VCaP (cell line): ENCODE measurements around the gene TXNRD3.

Experiments used
- H3K27ac ChIP-seq: fragments of 450-650 bp; 2 replicates; pipeline ENCODE4 v1.5.1; 2017
- TF ChIP-seq, protein P1 (sequence below): fragments of 450-650 bp; conservative IDR thresholded peaks from 2 replicates; pipeline ENCODE4 v1.5.1; 2017; ENCODE audit warnings: mild to moderate bottlenecking, moderate library complexity

The TXNRD3 gene

DNA sequence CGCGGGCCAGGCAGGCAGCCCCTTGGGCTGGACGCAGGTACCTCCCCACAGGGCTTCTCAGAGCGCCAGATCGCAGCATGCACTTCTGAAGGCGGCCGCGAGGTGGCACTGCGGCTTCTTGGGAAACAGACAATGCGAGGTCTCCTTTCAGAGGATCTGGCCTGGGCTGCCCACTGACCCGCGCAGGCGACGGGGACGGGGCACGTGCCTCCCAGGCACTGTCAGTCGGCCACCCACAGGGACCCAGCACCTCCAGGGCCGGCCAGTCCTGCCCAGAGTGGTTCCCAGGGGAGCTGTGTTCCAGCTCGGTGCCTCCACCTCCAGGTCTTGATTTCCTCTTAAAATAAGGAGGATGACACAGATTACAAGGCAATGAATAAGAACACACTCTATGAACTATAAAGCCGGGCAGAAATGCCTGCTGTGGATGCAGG is 24.4 kb upstream of the TXNRD3 start:
- TF ChIP-seq, protein P1, sequence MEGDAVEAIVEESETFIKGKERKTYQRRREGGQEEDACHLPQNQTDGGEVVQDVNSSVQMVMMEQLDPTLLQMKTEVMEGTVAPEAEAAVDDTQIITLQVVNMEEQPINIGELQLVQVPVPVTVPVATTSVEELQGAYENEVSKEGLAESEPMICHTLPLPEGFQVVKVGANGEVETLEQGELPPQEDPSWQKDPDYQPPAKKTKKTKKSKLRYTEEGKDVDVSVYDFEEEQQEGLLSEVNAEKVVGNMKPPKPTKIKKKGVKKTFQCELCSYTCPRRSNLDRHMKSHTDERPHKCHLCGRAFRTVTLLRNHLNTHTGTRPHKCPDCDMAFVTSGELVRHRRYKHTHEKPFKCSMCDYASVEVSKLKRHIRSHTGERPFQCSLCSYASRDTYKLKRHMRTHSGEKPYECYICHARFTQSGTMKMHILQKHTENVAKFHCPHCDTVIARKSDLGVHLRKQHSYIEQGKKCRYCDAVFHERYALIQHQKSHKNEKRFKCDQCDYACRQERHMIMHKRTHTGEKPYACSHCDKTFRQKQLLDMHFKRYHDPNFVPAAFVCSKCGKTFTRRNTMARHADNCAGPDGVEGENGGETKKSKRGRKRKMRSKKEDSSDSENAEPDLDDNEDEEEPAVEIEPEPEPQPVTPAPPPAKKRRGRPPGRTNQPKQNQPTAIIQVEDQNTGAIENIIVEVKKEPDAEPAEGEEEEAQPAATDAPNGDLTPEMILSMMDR: peak; percentile 94
- H3K27ac ChIP-seq: 0 out of 2 replicates have a peak overlapping the region, but pooled peaks have one; percentile 16

DNA sequence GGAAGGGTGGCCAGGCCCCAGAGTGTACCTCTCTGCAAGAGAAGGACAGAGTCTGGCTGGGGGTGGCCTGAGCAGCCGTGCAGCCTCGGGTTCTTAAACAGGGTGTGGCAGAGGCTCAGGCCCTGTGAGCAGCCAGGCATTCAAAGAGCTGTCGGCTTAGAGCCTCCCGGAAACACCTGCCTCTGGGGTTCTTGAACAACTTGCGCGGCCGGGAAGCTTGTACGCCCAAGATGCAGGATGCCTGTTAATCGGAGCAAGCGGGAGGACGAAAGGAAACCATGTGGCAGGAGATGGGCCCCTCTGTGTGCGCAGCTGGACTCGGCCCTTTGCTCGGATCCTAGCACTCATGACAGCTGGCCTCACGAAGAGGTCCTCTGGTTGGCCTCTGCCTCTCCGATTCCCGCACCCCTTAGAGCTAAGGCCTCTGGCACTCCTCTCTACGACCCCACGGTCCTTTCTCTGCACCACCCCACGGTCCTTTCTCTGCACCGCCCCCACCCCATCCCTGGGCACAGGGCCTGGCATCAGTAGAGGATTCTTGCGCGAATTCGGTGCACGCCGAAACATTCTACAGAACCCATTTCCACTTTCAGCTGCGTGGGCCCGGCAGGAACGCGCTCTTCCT is 23.9 kb upstream of the TXNRD3 start:
- H3K27ac ChIP-seq: no peak overlapping the region
- TF ChIP-seq, protein P1: no peak

DNA sequence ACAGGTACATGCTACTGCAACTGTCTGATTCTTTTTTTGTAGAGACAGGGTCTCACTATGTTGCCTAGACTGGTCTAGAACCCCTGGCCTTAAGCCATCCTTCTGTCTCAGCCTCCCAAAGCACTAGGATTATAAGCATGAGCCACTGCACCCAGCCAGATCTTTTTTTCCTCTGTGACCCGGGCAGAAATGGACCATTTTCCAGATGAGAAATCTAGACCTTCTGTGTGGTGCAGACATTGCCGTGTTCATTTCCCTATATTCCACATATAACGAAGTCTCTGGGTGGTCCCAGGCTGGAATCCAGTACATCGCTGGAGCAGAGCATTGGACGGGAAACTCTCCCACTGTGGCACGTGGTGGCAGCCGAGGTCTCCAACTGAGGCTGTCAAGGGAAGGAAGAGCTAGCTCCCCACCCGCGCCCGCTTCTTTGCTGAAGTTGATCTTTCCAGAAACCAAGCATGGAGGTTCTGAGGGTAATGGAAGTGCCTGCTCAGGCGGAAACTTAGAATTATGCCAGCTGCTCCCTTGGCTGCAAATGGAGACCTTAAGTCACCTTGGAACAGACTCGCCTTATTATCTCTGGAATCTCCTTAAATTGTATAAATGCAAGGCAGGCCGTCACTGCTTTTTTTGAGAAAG is 23.1 kb upstream of the TXNRD3 start:
- H3K27ac ChIP-seq: no peak overlapping the region
- TF ChIP-seq, protein P1: no peak

DNA sequence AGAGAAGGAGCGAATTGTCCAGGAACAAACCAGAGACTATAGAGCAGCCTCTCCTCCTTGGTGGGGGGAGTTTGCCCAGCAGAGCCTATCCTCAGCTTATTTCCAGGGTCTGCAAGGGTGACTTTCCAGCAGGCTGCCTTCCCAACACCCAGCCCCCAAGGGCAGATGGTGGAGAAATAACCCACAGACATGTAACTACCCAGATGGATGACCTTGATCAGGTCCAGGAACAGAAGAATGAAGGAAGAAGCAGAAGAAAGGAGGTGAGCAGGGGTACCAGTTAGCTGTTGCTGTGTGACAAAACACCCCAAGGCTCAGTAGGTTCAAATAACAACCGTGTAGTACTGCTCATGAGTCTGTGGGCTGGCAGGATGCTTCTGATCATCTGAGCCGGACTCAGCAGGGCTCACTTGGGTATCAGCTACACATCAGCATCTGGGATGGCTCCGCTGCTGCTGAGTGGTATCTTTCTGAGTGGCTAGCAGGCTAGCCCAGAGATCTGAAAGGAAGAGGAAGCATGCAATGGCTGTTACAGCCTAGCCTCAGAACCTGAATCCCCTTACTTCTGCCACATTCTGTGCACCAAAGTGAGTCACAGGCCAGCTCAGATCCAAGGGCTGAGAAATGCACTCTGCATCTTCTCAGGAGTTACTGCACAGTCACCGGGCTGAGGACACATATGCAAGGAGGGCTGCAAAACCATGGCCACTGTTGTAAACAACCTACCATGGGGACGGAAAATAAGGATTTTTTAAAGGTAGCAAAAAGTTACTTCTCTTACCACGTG is 22.2 kb upstream of the TXNRD3 start:
- H3K27ac ChIP-seq: no peak overlapping the region
- TF ChIP-seq, protein P1: no peak

DNA sequence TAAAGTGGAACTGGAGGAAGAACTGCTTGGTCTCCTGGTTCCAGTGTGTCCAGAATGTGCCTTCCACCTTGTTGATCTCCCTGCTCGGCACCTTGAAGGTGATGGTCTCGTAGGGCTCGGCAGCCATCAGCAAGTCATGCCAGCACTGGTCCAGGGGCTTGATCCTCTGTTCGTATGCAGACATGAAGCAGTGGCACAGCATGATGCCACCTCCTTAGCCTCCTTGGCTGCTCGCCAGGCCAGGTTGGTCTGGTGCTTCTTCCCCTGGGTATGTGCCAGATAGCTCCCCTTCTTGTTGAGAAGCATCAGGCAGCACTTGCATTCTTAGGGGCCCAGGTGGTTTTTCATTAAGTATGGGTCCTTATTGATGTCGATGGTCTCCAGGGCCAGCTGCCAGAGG is 17.8 kb upstream of the TXNRD3 start:
- TF ChIP-seq, protein P1: no peak
- H3K27ac ChIP-seq: no peak overlapping the region

DNA sequence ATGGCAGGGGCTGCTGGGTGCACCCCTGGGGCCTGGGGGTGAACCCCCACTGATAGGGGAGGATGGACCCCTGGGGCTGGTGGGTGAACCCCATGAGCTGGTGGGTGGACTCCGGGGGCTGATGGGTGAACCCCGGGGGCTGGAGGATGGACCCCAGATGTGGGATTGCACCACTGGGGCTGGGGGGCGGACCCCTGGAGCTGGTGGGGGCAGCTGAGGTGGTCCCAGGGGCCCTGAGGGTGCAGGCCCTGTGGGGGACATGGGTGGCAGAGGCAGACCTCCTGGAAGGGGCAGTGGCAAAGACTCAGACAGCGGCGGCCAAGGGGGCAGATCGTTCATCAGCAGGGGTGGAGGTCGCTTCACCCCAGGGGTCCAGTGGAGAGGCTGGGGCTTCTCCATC is 17.4 kb upstream of the TXNRD3 start:
- TF ChIP-seq, protein P1: no peak
- no peak overlapping the region for H3K27ac ChIP-seq

DNA sequence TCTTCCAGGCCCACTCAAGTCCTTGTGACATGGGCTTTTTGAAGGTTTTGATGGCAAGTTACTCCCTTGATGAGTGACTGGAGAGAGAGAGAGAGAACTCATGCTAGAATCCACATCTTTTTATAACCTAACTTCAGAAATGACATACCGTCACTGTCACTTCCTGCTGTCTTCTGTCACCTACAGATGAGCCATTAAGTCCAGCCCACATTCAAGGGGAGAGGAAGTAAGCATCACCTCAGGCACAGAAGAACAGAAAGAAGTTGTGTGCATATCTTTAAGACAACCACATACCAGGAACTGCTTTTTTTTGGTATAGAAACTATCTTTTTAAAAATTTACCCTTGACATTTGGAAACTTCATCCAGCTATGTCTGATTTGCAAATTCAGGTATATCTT is 16.6 kb upstream of the TXNRD3 start:
- no peak overlapping the region for H3K27ac ChIP-seq
- TF ChIP-seq, protein P1: no peak
